SK-N-SH treated with all-trans-retinoic acid at 6 μM for 48 hours (cell line): ENCODE measurements around the gene PPP3CA.

Experiments used
- CREB5 ChIP-seq: fragments of 250-450 bp; sonication (Bioruptor Pico); IDR thresholded peaks from 2 replicates; pipeline ENCODE4 v1.5.1; 2020; ENCODE audit warnings: low read depth, mild to moderate bottlenecking, moderate library complexity
- CSDC2 ChIP-seq: fragments of 250-450 bp; sonication (Bioruptor Pico); IDR thresholded peaks from 2 replicates; pipeline ENCODE4 v1.5.0; 2020; ENCODE audit warnings: mild to moderate bottlenecking, moderate library complexity
- ESRRG ChIP-seq: fragments of 250-450 bp; sonication (Bioruptor Pico); IDR thresholded peaks from 2 replicates; pipeline ENCODE4 v1.6.1; 2021; ENCODE audit warnings: mild to moderate bottlenecking
- OSR1 ChIP-seq: fragments of 250-450 bp; sonication (Bioruptor Pico); IDR thresholded peaks from 2 replicates; pipeline ENCODE4 v1.8.0; 2022; ENCODE audit warnings: moderate library complexity, mild to moderate bottlenecking, inconsistent platforms
- PATZ1 ChIP-seq: fragments of 250-450 bp; sonication (Bioruptor Pico); IDR thresholded peaks from 2 replicates; pipeline ENCODE4 v1.8.0; 2020; ENCODE audit warnings: mild to moderate bottlenecking, moderate library complexity, borderline replicate concordance
- POU6F1 ChIP-seq: fragments of 250-450 bp; sonication (Bioruptor Pico); IDR thresholded peaks from 2 replicates; pipeline ENCODE4 v1.8.0; 2021; ENCODE audit warnings: low read depth, mild to moderate bottlenecking, moderate library complexity, borderline replicate concordance
- PPARA ChIP-seq: fragments of 250-450 bp; sonication (Bioruptor Pico); IDR thresholded peaks from 2 replicates; pipeline ENCODE4 v1.5.0; 2020; ENCODE audit warnings: mild to moderate bottlenecking, borderline replicate concordance
- RARB ChIP-seq: fragments of 250-450 bp; sonication (Bioruptor Pico); IDR thresholded peaks from 2 replicates; pipeline ENCODE4 v1.8.0; 2021; ENCODE audit warnings: mild to moderate bottlenecking, moderate library complexity
- TOX ChIP-seq: fragments of 250-450 bp; sonication (Bioruptor Pico); IDR thresholded peaks from 2 replicates; pipeline ENCODE4 v1.8.0; 2021; ENCODE audit warnings: mild to moderate bottlenecking, moderate library complexity, borderline replicate concordance
- ZC3H10 ChIP-seq: fragments of 250-450 bp; sonication (Bioruptor Pico); IDR thresholded peaks from 2 replicates; pipeline ENCODE4 v1.5.1; 2021; ENCODE audit warnings: mild to moderate bottlenecking, moderate library complexity
- ZFP30 ChIP-seq: fragments of 450-650 bp; formaldehyde crosslinking; IDR thresholded peaks from 2 replicates; pipeline ENCODE4 v1.5.0; 2022; ENCODE audit warnings: mild to moderate bottlenecking, moderate library complexity
- ZNF565 ChIP-seq: fragments of 450-650 bp; formaldehyde crosslinking; conservative IDR thresholded peaks from 2 replicates; pipeline ENCODE4 v1.5.0; 2020; ENCODE audit warnings: low read depth, mild to moderate bottlenecking, moderate library complexity
- ZNF8 ChIP-seq: fragments of 450-650 bp; formaldehyde crosslinking; IDR thresholded peaks from 2 replicates; pipeline ENCODE4 v1.5.0; 2020; ENCODE audit warnings: mild to moderate bottlenecking, moderate library complexity
- TF ChIP-seq, protein P1 (sequence below): fragments of 250-450 bp; sonication (Bioruptor Pico); IDR thresholded peaks from 2 replicates; pipeline ENCODE4 v1.5.1; 2021; ENCODE audit warnings: mild to moderate bottlenecking, moderate library complexity

DNA sequence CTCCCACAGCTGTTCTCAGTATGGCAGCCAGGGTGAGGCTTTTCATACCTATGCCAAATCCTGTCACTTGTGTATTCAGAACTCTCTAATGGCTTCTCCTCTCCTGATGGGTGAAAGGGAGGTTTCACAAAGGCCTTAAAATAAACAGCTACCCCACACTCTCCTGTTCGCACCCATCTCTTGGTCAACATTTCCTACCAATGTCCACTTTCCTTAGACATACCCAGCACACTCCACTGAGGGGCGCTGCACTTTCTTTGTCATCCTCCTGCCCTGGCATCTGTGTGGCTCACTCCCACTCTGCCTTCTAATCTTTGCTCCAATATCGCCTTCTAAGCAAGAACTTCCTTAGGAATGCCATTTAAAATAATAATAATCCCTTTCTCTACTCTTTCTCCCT lies 313.3 kb downstream of the PPP3CA start:
- TF ChIP-seq TOX, result no peak
- no peak for TF ChIP-seq RARB (CRISPR knock-in tag)
- TF ChIP-seq ZNF8, result no peak
- TF ChIP-seq, protein P1, sequence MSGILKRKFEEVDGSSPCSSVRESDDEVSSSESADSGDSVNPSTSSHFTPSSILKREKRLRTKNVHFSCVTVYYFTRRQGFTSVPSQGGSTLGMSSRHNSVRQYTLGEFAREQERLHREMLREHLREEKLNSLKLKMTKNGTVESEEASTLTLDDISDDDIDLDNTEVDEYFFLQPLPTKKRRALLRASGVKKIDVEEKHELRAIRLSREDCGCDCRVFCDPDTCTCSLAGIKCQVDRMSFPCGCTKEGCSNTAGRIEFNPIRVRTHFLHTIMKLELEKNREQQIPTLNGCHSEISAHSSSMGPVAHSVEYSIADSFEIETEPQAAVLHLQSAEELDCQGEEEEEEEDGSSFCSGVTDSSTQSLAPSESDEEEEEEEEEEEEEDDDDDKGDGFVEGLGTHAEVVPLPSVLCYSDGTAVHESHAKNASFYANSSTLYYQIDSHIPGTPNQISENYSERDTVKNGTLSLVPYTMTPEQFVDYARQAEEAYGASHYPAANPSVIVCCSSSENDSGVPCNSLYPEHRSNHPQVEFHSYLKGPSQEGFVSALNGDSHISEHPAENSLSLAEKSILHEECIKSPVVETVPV (CRISPR knock-in tag), result no peak
- TF ChIP-seq PATZ1 (CRISPR knock-in tag), result no peak
- no peak for TF ChIP-seq ZC3H10 (CRISPR knock-in tag)
- TF ChIP-seq CREB5 (CRISPR knock-in tag), result no peak
- no peak for TF ChIP-seq OSR1 (CRISPR knock-in tag)
- no peak for TF ChIP-seq ESRRG
- TF ChIP-seq ZFP30, result no peak
- no peak for TF ChIP-seq CSDC2 (CRISPR knock-in tag)
- TF ChIP-seq ZNF565 (CRISPR knock-in tag), result no peak
- no peak for TF ChIP-seq PPARA (CRISPR knock-in tag)
- no peak for TF ChIP-seq POU6F1 (CRISPR knock-in tag)
